Activated T-helper 1 cell treated with anti-CD3 and anti-CD28 coated beads, Interleukin-12 subunit alpha, Interleukin-12 subunit beta, Interleukin-2, Interleukin-4 antibody, amounts not matched to agents 30 ng/mL and 10 ng/mL and 1 ng/mL, durations not matched to agents 14 hours and 24 hours and 36 hours (primary cell): Measurements from ENCODE around the gene TPRA1. TPM values are rescaled to one million over a fixed set of nuclear protein-coding genes. Genes with fewer than 3 reads are reported as not detected.
A peak's percentile ranks its signal among the peaks of the same experiment; 100 is the strongest.
"Not testable (repeated sequence)": the region's sequence is repeated elsewhere in the genome, so short reads cannot be mapped to it uniquely, and the experiment has no call there.

Experiments
- DNase-seq: peaks from one replicate; pipeline ENCODE4 v3.0.0; 2021; ENCODE audit warnings: low spot score
- H3K27ac Mint-ChIP-seq: one replicate; pipeline ENCODE4 v1.8.0; 2021; ENCODE audit warnings: mild to moderate bottlenecking, mixed read lengths
- H3K27me3 Mint-ChIP-seq: one replicate; pipeline ENCODE4 v1.8.0; 2022; ENCODE audit warnings: mild to moderate bottlenecking, moderate library complexity, mixed read lengths; ENCODE audit not compliant: insufficient read depth
- H3K36me3 Mint-ChIP-seq: one replicate; pipeline ENCODE4 v1.8.0; 2021; ENCODE audit warnings: low read depth, mixed read lengths
- H3K4me1 Mint-ChIP-seq: one replicate; pipeline ENCODE4 v1.8.0; 2021; ENCODE audit warnings: low read depth, mixed read lengths
- H3K4me3 Mint-ChIP-seq: one replicate; pipeline ENCODE4 v1.8.0; 2021; ENCODE audit warnings: mild to moderate bottlenecking, moderate library complexity, mixed read lengths
- H3K9me3 Mint-ChIP-seq: one replicate; pipeline ENCODE4 v1.8.0; 2021; ENCODE audit warnings: mixed read lengths
- intact Hi-C: fragments of 100-400 bp; cut with micrococcal nuclease; formaldehyde crosslinking; loops from one replicate; pipeline ENCODE4 v1.15.1; 2024
- total RNA-seq: library from RNA; stranded (reverse); gene quantifications from 2 replicates; pipeline ENCODE4 v1.2.3, GENCODE V29; 2022

Gene TPRA1
- total RNA-seq, 1 donor from 2014 or later: 41.3 TPM

DNA sequence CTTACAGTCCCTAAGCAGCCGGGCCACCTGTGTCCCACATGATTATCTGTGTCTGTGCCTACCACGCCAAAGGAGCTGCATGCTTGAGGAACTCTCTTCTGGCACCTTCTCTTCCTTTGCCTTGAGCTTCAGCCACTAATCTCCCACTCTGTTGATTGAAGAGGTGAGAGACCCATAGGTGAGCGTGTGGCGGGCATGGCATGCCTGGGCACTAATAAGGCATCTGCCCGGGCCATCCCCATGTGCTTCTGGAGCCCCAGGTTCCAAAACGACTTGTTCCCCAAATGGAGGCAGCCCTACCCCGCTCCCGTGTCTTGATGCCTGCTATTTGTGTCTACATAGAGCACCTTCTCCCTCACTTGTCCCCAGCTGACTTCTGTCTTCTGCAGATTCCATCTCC is 20.7 kb upstream of the TPRA1 start:
- peaks cover 64% of the 10 kb centered on the region for H3K36me3 Mint-ChIP-seq
- no peak for DNase-seq
- no peak overlapping the region for H3K27ac Mint-ChIP-seq
- H3K27me3 Mint-ChIP-seq: no peaks in the 10 kb centered on the region
- intact Hi-C loops: no loop called here
- H3K4me3 Mint-ChIP-seq: no peak overlapping the region
- H3K9me3 Mint-ChIP-seq: no peaks in the 10 kb centered on the region
- peaks cover 27% of the 10 kb centered on the region for H3K4me1 Mint-ChIP-seq

DNA sequence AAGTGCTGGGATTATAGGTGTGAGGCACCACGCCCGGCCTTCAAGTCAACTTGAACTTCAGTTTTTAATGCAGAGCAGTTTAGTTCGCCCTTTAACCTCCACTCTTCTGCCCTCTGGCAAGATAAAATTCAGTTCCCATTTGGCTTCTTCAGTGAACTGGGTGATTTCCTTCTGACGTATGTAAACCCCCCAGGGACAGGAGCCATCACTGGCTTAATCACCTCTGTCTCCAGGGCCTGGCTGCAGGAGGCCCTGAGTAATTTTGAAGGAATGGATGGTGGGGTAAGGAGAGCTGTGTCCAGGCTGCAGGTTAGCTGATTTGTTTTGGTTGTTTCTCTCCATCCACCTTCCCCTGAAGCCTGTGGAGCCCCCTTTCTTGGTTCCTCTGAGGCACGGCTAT is 19.6 kb upstream of the TPRA1 start:
- Mint-ChIP-seq H3K36me3 (peaks cover 59% of the 10 kb centered on the region), H3K4me1 (peaks cover 17% of the 10 kb centered on the region), H3K4me3 (no peak overlapping the region), H3K27ac (no peak overlapping the region), H3K27me3 (no peaks in the 10 kb centered on the region), H3K9me3 (no peaks in the 10 kb centered on the region)
- no peak for DNase-seq
- intact Hi-C loops: no loop called here

- Mint-ChIP-seq H3K4me1 (peaks cover 22% of the 10 kb centered on the region), H3K36me3 (peaks cover 60% of the 10 kb centered on the region), H3K9me3 (no peaks in the 10 kb centered on the region), H3K27ac (no peak overlapping the region), H3K4me3 (no peak overlapping the region), H3K27me3 (no peaks in the 10 kb centered on the region)
- intact Hi-C loops: no loop called here
- no peak for DNase-seq
Measured at GRCh38 chr3:127608362-127608718, 17.8 kb upstream of the TPRA1 start.

DNA sequence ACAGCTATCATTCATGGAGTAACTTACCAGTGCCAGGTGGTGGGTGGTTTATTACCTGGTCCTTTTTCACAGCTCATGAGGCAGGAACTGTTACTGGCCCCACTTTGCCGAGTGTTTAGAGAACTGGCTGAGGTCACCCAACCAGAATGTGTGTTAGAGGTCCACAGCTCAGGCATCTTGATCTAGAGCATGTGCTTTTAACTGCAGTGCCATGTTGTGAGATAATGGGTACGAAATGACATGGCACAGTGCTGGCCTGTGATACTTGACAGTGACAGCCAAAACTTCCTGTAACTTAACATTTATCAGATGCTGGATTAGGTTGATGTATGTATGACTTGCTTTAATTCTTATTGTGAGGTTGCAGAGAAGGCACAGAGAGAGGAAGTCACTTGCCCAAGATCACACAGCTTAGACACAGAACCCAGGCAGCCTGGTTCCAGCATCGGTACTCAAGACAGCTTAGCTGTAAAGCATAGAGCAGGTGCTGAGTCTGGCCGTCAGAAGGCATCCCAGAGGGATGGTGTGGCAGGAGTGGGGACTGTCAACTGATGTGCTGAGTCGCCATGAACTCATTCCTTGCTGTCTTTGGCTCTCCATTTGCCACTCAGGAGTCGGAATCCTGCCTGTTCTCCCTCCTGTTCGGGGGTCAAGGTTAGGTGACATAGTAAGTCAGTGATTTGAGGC is 17.3 kb upstream of the TPRA1 start:
- Mint-ChIP-seq H3K36me3 (peaks cover 60% of the 10 kb centered on the region), H3K27me3 (no peaks in the 10 kb centered on the region), H3K4me1 (peaks cover 22% of the 10 kb centered on the region), H3K9me3 (no peaks in the 10 kb centered on the region), H3K4me3 (no peak overlapping the region), H3K27ac (no peak overlapping the region)
- no peak for DNase-seq
- intact Hi-C loops: no loop called here

DNA sequence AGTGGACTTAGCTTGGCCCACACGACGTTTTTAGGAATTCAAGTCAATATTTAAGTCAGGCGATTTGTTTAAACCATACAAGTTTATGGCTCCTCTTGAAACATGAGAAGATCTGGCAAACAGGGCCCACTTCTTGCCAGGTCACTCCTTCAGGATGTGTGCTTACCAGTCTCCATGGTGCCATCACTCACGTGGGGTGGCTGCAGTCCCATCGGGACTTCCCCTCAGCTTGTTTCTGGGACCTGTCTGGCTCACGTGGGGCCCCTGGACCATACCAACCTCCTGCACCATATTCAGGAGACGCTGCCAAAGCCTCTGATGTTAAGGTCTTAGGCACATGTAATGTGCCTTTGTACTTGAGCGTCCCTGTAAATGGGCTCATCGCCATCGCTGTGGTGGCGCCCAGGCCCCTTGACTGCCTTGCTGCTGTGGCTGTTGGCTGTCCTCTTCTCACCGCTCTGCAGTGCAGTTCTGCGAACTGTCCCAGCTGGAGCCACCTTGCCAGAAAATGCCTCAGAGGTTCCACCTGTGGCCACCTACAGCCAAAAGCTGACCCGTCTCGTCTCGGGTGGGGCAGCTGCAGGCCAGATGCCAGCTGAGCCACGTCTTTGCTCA is 16.6 kb upstream of the TPRA1 start:
- Mint-ChIP-seq H3K4me1 (peaks cover 28% of the 10 kb centered on the region), H3K36me3 (peaks cover 63% of the 10 kb centered on the region), H3K27me3 (no peaks in the 10 kb centered on the region), H3K4me3 (no peak overlapping the region), H3K9me3 (no peaks in the 10 kb centered on the region), H3K27ac (no peak overlapping the region)
- intact Hi-C loops: no loop called here
- no peak for DNase-seq

DNA sequence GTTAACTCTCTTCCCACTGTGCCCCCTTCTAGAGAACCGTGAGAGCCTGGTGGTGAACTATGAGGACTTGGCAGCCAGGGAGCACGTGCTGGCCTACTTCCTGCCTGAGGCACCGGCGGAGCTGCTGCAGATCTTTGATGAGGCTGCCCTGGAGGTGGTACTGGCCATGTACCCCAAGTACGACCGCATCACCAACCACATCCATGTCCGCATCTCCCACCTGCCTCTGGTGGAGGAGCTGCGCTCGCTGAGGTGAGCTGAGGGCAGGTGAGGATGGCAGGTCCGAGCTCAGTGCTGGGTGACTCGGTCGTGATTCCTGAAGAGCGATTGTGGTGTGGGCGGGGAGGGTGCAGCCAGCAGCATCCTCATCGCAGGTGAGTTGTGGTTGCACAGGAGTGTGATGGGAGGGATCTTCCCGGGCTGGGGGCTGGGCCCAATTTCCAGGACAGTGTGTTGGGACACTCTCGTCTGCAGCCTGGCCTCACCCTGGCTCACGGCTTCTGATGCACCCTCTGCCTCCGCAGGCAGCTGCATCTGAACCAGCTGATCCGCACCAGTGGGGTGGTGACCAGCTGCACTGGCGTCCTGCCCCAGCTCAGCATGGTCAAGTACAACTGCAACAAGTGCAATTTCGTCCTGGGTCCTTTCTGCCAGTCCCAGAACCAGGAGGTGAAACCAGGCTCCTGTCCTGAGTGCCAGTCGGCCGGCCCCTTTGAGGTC is 15.7 kb upstream of the TPRA1 start:
- intact Hi-C loops: no loop called here
- H3K27ac Mint-ChIP-seq: no peak overlapping the region
- no peak for DNase-seq
- peaks cover 35% of the 10 kb centered on the region for H3K4me1 Mint-ChIP-seq
- no peaks in the 10 kb centered on the region for H3K9me3 Mint-ChIP-seq
- H3K36me3 Mint-ChIP-seq: peaks cover 65% of the 10 kb centered on the region
- no peak overlapping the region for H3K4me3 Mint-ChIP-seq
- H3K27me3 Mint-ChIP-seq: no peaks in the 10 kb centered on the region

DNA sequence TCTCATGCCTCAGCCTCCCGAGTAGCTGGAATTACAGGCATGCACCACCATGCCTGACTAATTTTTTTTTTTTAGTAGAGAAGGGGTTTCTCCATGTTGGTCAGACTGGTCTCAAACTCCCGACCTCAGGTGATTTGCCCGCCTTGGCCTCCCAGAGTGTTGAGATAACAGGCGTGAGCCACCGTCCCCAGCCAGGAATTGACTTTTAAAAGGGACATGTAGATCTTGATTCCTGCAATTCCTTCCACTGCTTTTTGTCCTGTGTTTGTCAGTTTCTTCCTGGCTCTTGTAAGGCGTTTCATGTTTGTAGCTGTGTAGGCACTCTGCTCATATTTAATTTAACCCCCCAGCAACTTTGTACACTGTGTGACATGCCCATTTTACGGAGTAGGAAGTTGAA is 15.0 kb upstream of the TPRA1 start:
- H3K4me3 Mint-ChIP-seq, H3K9me3 Mint-ChIP-seq, H3K27me3 Mint-ChIP-seq, DNase-seq, H3K27ac Mint-ChIP-seq, intact Hi-C loops: not testable (repeated sequence)
- Mint-ChIP-seq H3K36me3 (peaks cover 62% of the 10 kb centered on the region), H3K4me1 (peaks cover 42% of the 10 kb centered on the region)

DNA sequence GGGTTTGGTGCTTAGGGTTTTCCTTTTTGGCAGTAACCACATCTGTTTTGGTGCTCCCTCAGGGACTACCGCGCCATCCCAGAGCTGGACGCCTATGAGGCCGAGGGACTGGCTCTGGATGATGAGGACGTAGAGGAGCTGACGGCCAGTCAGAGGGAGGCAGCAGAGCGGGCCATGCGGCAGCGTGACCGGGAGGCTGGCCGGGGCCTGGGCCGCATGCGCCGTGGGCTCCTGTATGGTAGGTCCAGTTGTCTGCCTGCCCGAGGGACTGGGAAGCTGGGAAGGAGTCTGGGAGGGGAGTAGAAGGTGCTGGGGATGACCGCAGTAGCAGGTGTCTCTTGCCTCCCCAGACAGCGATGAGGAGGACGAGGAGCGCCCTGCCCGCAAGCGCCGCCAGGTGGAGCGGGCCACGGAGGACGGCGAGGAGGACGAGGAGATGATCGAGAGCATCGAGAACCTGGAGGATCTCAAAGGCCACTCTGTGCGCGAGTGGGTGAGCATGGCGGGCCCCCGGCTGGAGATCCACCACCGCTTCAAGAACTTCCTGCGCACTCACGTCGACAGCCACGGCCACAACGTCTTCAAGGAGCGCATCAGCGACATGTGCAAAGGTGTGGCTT is 14.1 kb upstream of the TPRA1 start:
- intact Hi-C loops: no loop called here
- Mint-ChIP-seq H3K4me3 (no peak overlapping the region), H3K36me3 (peaks cover 58% of the 10 kb centered on the region), H3K9me3 (no peaks in the 10 kb centered on the region), H3K4me1 (peaks cover 46% of the 10 kb centered on the region), H3K27ac (no peak overlapping the region), H3K27me3 (no peaks in the 10 kb centered on the region)
- no peak for DNase-seq

- peaks cover 58% of the 10 kb centered on the region for H3K36me3 Mint-ChIP-seq
- peak overlapping the region; percentile 15 for H3K27ac Mint-ChIP-seq
- DNase-seq: no peak
Measured at GRCh38 chr3:127604035-127604434, 13.5 kb upstream of the TPRA1 start.

GRCh38 chr3:127600749-127601456 is 10.4 kb upstream of the TPRA1 start:
- H3K4me1 Mint-ChIP-seq: peaks cover 49% of the 10 kb centered on the region
- H3K27ac Mint-ChIP-seq: no peak overlapping the region
- intact Hi-C loops: no loop called here
- H3K27me3 Mint-ChIP-seq: no peaks in the 10 kb centered on the region
- H3K9me3 Mint-ChIP-seq: no peaks in the 10 kb centered on the region
- DNase-seq: no peak
- H3K36me3 Mint-ChIP-seq: peaks cover 38% of the 10 kb centered on the region
- peak overlapping the region; percentile 64 for H3K4me3 Mint-ChIP-seq

More at GRCh38 chr3:127604035-127604434, 13.5 kb upstream of the TPRA1 start:
- Mint-ChIP-seq H3K9me3 (no peaks in the 10 kb centered on the region), H3K27me3 (no peaks in the 10 kb centered on the region), H3K4me3 (no peak overlapping the region), H3K4me1 (peaks cover 49% of the 10 kb centered on the region)
- intact Hi-C loops: no loop called here

GRCh38 chr3:127598841-127599570 is 8.5 kb upstream of the TPRA1 start:
- peaks cover 27% of the 10 kb centered on the region for H3K36me3 Mint-ChIP-seq
- H3K9me3 Mint-ChIP-seq: no peaks in the 10 kb centered on the region
- no peak for DNase-seq
- intact Hi-C loops: loop anchor here (1.0 to 10.0 kb wide), 9 partner anchors 9 to 1514 kb away; partner anchors contain the start of genes ABTB1, CHCHD6, PODXL2 and SLC41A3
- H3K27ac Mint-ChIP-seq: peak overlapping the region; percentile 99
- peak overlapping the region; percentile 100 for H3K4me3 Mint-ChIP-seq
- H3K27me3 Mint-ChIP-seq: no peaks in the 10 kb centered on the region
- H3K4me1 Mint-ChIP-seq: peaks cover 45% of the 10 kb centered on the region
